Lung (tissue), 12 donors: ENCODE data around the gene FOXD3. TPM values are rescaled to one million over a fixed set of nuclear protein-coding genes. Genes with fewer than 3 reads are reported as not detected.

Experiments used
- ATAC-seq: fragments of 200-7000 bp; cut with Tn5 transposase; one replicate; pipeline ENCODE4 v1.9.1; 2020; ENCODE audit warnings: moderate number of reproducible peaks; ENCODE audit not compliant: insufficient read depth, low FRiP score
- DNase-seq, 3 donors: peaks; one replicate each; pipeline ENCODE4 v3.0.0-alpha.2; 2013 to 2017
- H3K27ac ChIP-seq, 2 donors: one replicate each; pipeline ENCODE4 v1.5.1; 2013; ENCODE audit warnings: mild to moderate bottlenecking in 2 of 2, moderate library complexity in 2 of 2, control low read depth in 1 of 2, inconsistent platforms in 1 of 2, low read depth in 1 of 2, low read length in 1 of 2
- H3K27me3 ChIP-seq, 3 donors: one replicate each; pipeline ENCODE4 v1.5.1; 2013; ENCODE audit warnings: low read length in 2 of 3; ENCODE audit not compliant: control insufficient read depth in 3 of 3, insufficient read depth in 3 of 3
- H3K36me3 ChIP-seq, 4 donors: one replicate each; pipeline ENCODE4 v1.5.1; 2013; ENCODE audit warnings: low read length in 4 of 4, mild to moderate bottlenecking in 1 of 4, moderate library complexity in 1 of 4; ENCODE audit not compliant: control insufficient read depth in 4 of 4, insufficient read depth in 4 of 4
- H3K4me1 ChIP-seq, 5 donors: one replicate each; pipeline ENCODE4 v1.5.1; 2013; ENCODE audit warnings: low read length in 5 of 5, mild to moderate bottlenecking in 2 of 5, moderate library complexity in 1 of 5; ENCODE audit not compliant: control insufficient read depth in 5 of 5, insufficient read depth in 5 of 5
- H3K4me3 ChIP-seq: one replicate; pipeline ENCODE4 v1.5.1; 2013; ENCODE audit warnings: mild to moderate bottlenecking, control low read depth, moderate library complexity
- H3K9ac ChIP-seq, 2 donors: one replicate each; pipeline ENCODE4 v1.5.1; 2013; ENCODE audit warnings: low read length in 2 of 2, control low read depth in 1 of 2; ENCODE audit not compliant: insufficient read depth in 1 of 2
- H3K9me3 ChIP-seq, 4 donors: one replicate each; pipeline ENCODE4 v1.5.1; 2013; ENCODE audit warnings: low read length in 3 of 4, mild to moderate bottlenecking in 1 of 4, moderate library complexity in 1 of 4; ENCODE audit not compliant: control insufficient read depth in 4 of 4, insufficient read depth in 3 of 4
- WGBS, 2 donors: extraction: QIAGEN DNeasy Blood & Tissue Kit; methylation state at CpG; one replicate each; pipeline ENCODE4 v1.1.7; 2013; 5-methylcytosine and 5-hydroxymethylcytosine counted together
- polyA plus RNA-seq, 2 donors: library from polyadenylated mRNA; stranded (reverse); fragments of 200-250 nt; gene quantifications; one replicate each; pipeline ENCODE4 v1.2.1, GENCODE V29; 2013
- total RNA-seq, 2 donors: library from RNA; depleted of rRNA in 1 of 2; stranded (reverse); fragments of >200 nt in 1 of 2; gene quantifications; one replicate each; pipeline ENCODE4 v1.2.1, GENCODE V29; 2014 to 2021
- TF ChIP-seq, protein P1 (sequence below): IDR thresholded peaks from 2 replicates; pipeline ENCODE4 v1.5.1; 2012; ENCODE audit warnings: mild to moderate bottlenecking; ENCODE audit errors: control extremely low read depth, extremely low read depth
- donor health status: control.
- donor health status: control.
- donor health status: Bipolar disorder and iron deficiency.
- donor health status: healthy.
- donor health status: DM: yes; HTN: yes; CAD: no.

FOXD3 gene
- total and polyA plus RNA-seq, 4 donors: 0.01 to 0.26 TPM; not detected in 2

- peaks cover 0 to 9% (median 0%) of the 10 kb centered on the region in 5 donors for H3K4me1 ChIP-seq
- no peaks in the 10 kb centered on the region for H3K36me3 ChIP-seq
- DNase-seq (no peak), ATAC-seq (no peak)
- H3K9me3 ChIP-seq: peaks cover 0 to 15% (median 0%) of the 10 kb centered on the region in 4 donors
- WGBS, 2 donors: 68 to 76% methylated on average over 9 of the region's 9 CpGs
- H3K27ac ChIP-seq: no peak overlapping the region
- no peak overlapping the region for H3K4me3 ChIP-seq
- peaks cover 10 to 95% (median 91%) of the 10 kb centered on the region in 3 donors for H3K27me3 ChIP-seq
- H3K9ac ChIP-seq: no peak overlapping the region
- TF ChIP-seq, protein P1, sequence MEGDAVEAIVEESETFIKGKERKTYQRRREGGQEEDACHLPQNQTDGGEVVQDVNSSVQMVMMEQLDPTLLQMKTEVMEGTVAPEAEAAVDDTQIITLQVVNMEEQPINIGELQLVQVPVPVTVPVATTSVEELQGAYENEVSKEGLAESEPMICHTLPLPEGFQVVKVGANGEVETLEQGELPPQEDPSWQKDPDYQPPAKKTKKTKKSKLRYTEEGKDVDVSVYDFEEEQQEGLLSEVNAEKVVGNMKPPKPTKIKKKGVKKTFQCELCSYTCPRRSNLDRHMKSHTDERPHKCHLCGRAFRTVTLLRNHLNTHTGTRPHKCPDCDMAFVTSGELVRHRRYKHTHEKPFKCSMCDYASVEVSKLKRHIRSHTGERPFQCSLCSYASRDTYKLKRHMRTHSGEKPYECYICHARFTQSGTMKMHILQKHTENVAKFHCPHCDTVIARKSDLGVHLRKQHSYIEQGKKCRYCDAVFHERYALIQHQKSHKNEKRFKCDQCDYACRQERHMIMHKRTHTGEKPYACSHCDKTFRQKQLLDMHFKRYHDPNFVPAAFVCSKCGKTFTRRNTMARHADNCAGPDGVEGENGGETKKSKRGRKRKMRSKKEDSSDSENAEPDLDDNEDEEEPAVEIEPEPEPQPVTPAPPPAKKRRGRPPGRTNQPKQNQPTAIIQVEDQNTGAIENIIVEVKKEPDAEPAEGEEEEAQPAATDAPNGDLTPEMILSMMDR: no peak
These were observed 6.4 kb downstream of the FOXD3 start for GRCh38 chr1:63328781-63329180.

DNA sequence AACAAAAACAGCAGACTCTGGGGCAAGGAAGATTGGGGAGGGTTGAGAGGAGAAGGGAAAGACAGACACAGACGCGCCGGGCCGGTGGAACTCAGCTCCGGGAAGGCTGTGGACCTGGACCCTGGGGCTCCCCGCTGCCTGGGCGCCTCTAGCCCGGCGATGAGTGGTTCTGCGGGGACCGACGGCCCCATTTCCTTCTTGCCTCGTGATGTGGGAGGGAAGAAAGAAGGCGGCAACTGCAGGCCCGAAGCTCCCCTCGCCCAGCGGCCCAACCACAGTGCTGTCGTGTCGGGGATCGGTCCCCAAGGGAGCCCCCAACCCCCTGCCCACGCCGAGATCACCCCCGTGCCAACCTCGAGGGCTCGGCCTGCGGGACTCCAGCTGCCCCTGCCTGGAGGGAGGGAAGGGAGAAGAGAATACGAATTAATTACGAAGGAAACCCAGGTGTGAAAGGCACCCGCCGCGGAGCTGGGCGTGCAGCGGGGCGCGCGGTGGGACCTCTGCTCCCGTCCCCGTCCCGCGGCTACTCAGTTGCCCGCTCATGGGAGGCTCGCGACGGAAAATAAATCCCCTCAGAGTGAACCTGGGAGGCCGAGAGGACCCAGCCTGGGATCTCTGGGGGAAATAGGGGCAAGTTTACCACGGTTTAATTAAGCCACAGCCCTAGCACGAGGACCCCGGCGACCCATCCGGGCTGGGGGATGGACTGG is 7.4 kb downstream of the FOXD3 start:
- ATAC-seq: no peak

DNA sequence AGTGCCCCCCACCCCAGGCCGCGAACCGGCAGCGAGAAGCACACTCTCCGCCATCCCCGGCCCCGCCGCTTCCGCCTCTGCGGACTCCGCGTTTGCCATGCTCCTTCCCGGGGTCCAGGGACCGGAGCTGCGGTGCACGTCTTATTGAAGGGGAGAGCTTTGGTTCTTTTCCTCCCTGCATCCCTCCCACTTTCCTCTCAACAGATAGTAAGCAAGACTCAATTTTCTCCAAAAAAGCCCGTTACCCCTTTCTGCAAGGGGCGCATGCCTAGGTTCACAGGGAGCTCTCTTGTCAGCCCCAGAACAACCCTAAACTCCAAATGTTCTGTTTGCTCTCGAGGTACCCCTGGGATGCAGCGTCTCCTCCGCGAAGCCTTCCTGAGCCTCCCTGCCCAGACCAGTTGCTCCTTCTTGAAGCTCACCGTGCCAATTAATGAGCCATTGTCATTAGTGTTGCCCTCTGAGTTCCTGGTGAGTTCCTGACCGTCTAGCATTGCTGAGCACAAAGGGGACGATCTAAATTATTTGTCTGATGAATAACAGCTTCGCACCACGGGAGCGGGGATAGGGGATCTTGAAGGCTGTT is 8.1 kb downstream of the FOXD3 start:
- peaks cover 0 to 10% (median 0%) of the 10 kb centered on the region in 4 donors for H3K9me3 ChIP-seq
- peaks cover 10 to 97% (median 87%) of the 10 kb centered on the region in 3 donors for H3K27me3 ChIP-seq
- no peak overlapping the region for H3K4me3 ChIP-seq
- H3K36me3 ChIP-seq: no peaks in the 10 kb centered on the region
- WGBS, 2 donors: 6 to 8% methylated on average over 28 of the region's 28 CpGs
- no peak overlapping the region for H3K9ac ChIP-seq
- no peak overlapping the region for H3K27ac ChIP-seq
- DNase-seq (no peak), ATAC-seq (no peak)
- TF ChIP-seq, protein P1: no peak
- H3K4me1 ChIP-seq: peaks cover 0 to 9% (median 0%) of the 10 kb centered on the region in 5 donors

More for the DNA sequence above, 7.4 kb downstream of the FOXD3 start:
- TF ChIP-seq, protein P1: no peak
- 4 to 5% methylated on average over 46 to 50 of the region's 50 CpGs for WGBS, 2 donors
- H3K9ac ChIP-seq: no peak overlapping the region
- peaks cover 0 to 10% (median 0%) of the 10 kb centered on the region in 4 donors for H3K9me3 ChIP-seq
- no peak overlapping the region for H3K4me3 ChIP-seq
- no peaks in the 10 kb centered on the region for H3K36me3 ChIP-seq
- H3K27me3 ChIP-seq: peaks cover 10 to 97% (median 92%) of the 10 kb centered on the region in 3 donors
- H3K27ac ChIP-seq: no peak overlapping the region
- H3K4me1 ChIP-seq: peaks cover 0 to 9% (median 0%) of the 10 kb centered on the region in 5 donors
- DNase-seq: no peak
